ENCODE measurements around the gene ASIC4. TPM values are rescaled to one million over a fixed set of nuclear protein-coding genes. Genes with fewer than 3 reads are reported as not detected.

The ASIC4 gene
- total RNA-seq, 2 experiments from 2014 or later = 0.73 to 0.74 TPM

DNA sequence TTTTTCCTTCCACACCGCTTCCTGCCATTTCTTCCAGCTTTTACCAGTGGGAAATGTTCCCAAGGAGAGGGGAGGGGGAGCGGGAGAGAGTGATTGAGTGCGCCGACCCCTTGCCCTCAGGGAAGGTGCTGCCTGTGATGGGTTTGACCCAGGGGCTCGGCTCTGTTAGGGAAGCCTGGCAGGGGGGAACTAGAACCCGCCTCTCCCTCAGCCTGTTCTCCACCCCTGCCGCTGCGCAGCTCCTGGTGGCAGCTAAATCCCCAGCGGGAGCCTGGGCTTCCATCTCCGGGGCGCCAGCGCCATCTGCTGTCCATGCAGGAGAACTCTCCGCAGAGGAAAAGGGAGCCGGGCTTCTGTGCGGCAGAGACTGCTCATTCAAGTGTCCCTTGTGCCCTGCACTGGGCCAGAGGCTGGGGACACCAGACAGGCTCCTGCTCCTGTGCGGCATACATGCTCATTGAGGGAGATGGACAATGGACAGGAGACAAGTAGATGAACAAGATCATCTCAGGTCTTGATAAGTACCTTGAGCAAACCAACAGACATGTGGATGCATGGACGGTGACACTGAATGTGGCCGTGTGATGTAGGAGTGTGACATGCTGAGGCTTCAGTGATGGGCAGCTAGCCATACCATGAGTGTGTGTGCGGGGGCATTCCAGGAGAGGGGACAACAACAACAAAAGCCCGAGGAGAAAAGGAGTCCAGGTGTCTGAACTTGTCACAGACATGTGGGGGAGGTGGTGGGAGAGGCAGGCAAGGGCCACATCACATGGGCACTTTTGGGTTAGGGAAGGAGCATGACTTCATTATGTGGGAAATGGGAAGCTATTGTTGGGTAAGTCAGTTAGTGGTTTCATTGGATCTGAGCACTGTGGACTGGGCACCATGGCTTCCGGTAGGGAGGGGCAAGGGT is 16.0 kb downstream of the ASIC4 start:
- TF ChIP-seq, protein P1, sequence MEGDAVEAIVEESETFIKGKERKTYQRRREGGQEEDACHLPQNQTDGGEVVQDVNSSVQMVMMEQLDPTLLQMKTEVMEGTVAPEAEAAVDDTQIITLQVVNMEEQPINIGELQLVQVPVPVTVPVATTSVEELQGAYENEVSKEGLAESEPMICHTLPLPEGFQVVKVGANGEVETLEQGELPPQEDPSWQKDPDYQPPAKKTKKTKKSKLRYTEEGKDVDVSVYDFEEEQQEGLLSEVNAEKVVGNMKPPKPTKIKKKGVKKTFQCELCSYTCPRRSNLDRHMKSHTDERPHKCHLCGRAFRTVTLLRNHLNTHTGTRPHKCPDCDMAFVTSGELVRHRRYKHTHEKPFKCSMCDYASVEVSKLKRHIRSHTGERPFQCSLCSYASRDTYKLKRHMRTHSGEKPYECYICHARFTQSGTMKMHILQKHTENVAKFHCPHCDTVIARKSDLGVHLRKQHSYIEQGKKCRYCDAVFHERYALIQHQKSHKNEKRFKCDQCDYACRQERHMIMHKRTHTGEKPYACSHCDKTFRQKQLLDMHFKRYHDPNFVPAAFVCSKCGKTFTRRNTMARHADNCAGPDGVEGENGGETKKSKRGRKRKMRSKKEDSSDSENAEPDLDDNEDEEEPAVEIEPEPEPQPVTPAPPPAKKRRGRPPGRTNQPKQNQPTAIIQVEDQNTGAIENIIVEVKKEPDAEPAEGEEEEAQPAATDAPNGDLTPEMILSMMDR (conservative IDR thresholded peaks at IDR 0.05; ENCODE audit: low read length) = peak; percentile 95
- no peak for TF ChIP-seq EZH2phosphoT487 (IDR thresholded peaks at IDR 0.05; ENCODE audit: borderline replicate concordance, low read depth, low read length)
- Histone ChIP-seq H3K9me2 (ENCODE audit: insufficient read depth, low read length) (no peaks in the 10 kb centered on the region), H3K4me2 (ENCODE audit: low read length) (no peak overlapping the region), H3K4me3 (ENCODE audit: low read depth, low read length, poor library complexity, severe bottlenecking) (no peak overlapping the region), H3K9me3 (ENCODE audit: low read length) (no peaks in the 10 kb centered on the region), H4K20me1 (ENCODE audit: insufficient read depth, low read length) (no peaks in the 10 kb centered on the region), H3K36me3 (ENCODE audit: insufficient read depth, low read length) (no peaks in the 10 kb centered on the region), H2AFZ (ENCODE audit: low read length) (no peak overlapping the region), H3K79me2 (ENCODE audit: insufficient read depth, low read depth, low read length) (no peaks in the 10 kb centered on the region), H3K27ac (ENCODE audit: low read depth, low read length, poor library complexity, severe bottlenecking) (no peak overlapping the region), H3K4me1 (ENCODE audit: insufficient read depth, low read length, poor library complexity, severe bottlenecking) (no peaks in the 10 kb centered on the region)
- ChIA-PET POLR2A (no interaction called here), CTCF (ENCODE audit: unreplicated experiment) (interaction anchor here (0.6 to 3.1 kb wide), 9 partner anchors 10 to 473 kb away, joined by 3 to 23 read pairs (median 3); partner anchors contain the start of gene GMPPA)
- intact Hi-C loops (cut with micrococcal nuclease; ENCODE audit: unreplicated experiment) = loop anchor here (1.0 kb wide), 4 partner anchors 35 to 127 kb away; no protein-coding TSS in a partner anchor
- DNase-seq (ENCODE audit: low spot score) = peak; percentile 81
- BruUV-seq (replicated peaks) = no TSS peak

DNA sequence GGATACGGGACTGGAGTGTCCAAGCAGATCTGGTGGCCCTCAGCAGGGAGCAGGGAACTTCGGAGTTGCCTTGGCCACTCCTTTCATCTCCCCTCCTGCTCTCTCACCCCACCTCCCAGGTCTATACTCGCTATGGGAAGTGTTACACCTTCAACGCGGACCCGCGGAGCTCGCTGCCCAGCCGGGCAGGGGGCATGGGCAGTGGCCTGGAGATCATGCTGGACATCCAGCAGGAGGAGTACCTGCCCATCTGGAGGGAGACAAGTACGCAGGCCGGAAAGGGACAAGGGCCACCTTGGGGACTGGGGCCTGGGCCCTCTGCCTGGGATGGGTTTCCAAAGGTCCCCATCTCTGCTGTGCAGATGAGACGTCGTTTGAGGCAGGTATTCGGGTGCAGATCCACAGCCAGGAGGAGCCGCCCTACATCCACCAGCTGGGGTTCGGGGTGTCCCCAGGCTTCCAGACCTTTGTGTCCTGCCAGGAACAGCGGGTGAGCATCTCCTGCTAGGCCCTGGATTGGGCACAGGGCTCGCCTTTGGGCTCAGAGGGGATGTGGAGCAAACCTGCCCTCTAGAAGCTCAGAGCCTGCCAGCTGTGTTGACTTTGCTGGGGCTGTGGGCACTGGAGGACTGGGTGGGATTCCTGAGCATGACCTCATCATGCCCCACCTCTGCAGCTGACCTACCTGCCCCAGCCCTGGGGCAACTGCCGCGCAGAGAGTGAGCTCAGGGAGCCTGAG is 17.5 kb downstream of the ASIC4 start:
- no peak overlapping the region for H3K4me2 ChIP-seq (ENCODE audit: low read length)
- no peaks in the 10 kb centered on the region for H3K36me3 ChIP-seq (ENCODE audit: insufficient read depth, low read length)
- no peaks in the 10 kb centered on the region for H4K20me1 ChIP-seq (ENCODE audit: insufficient read depth, low read length)
- no peak overlapping the region for H2AFZ ChIP-seq (ENCODE audit: low read length)
- no TSS peak for BruUV-seq (replicated peaks)
- no peak overlapping the region for H3K4me3 ChIP-seq (ENCODE audit: low read depth, low read length, poor library complexity, severe bottlenecking)
- no peak for DNase-seq (ENCODE audit: low spot score)
- H3K4me1 ChIP-seq (ENCODE audit: insufficient read depth, low read length, poor library complexity, severe bottlenecking) = no peaks in the 10 kb centered on the region
- no peaks in the 10 kb centered on the region for H3K9me2 ChIP-seq (ENCODE audit: insufficient read depth, low read length)
- CTCF ChIA-PET (ENCODE audit: unreplicated experiment) = interaction anchor here (1.1 kb wide), 1 partner anchor 130 kb away, joined by 3 read pairs; no protein-coding TSS in a partner anchor
- intact Hi-C loops (cut with micrococcal nuclease; ENCODE audit: unreplicated experiment) = no loop called here
- H3K9me3 ChIP-seq (ENCODE audit: low read length) = no peaks in the 10 kb centered on the region
- TF ChIP-seq, protein P1 (conservative IDR thresholded peaks at IDR 0.05; ENCODE audit: low read length) = no peak
- TF ChIP-seq EZH2phosphoT487 (IDR thresholded peaks at IDR 0.05; ENCODE audit: borderline replicate concordance, low read depth, low read length) = no peak
- no peak overlapping the region for H3K27ac ChIP-seq (ENCODE audit: low read depth, low read length, poor library complexity, severe bottlenecking)
- no peaks in the 10 kb centered on the region for H3K79me2 ChIP-seq (ENCODE audit: insufficient read depth, low read depth, low read length)
- POLR2A ChIA-PET = no interaction called here

All from OCI-LY7 (cell line).